NB4 (cell line): ENCODE measurements around the gene PIK3C2G.

Source experiments
- CTCF ChIP-seq: IDR thresholded peaks from one replicate; pipeline ENCODE4 v1.5.1; 2012; ENCODE audit warnings: low read depth, low read length
- MYC ChIP-seq: IDR thresholded peaks from 2 replicates; pipeline ENCODE4 v1.6.1; 2011; ENCODE audit warnings: low read depth, low read length

DNA sequence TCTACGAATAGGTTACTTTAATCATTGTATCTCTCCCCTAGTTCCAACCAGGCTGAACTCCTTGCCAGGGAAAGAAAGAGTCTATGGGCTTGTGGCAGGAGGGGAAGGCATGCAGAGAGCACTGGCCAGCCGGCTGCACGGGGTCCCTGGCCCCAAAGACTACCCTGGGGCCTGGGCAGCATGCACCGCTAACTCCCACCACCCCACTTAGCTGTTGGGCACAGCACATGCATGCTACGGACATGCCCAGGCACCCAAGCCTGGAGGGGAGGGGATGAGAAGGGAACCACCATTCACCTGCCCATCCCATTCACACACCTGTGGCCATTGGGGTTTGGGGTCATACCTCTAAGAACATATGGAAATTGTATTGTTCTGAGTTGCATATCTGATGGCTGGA lies 94.1 kb downstream of the PIK3C2G start:
- TF ChIP-seq CTCF (no peak), MYC (no peak)
